HEK293 (cell line): ENCODE data around the gene CFAP299.

Experiments used
- CTCF ChIA-PET: fragments of 350-600 bp; formaldehyde crosslinking; extraction: SDS; loops from one replicate; lab custom pipeline; 2021; ENCODE audit warnings: antibody characterized with exemption; lab: Yijun Ruan, JAX
- POLR2A ChIA-PET: fragments of 300-600 bp; formaldehyde crosslinking; extraction: SDS; loops from one replicate; lab custom pipeline; 2020; ENCODE audit warnings: antibody characterized with exemption, inconsistent platforms; lab: Yijun Ruan, JAX
- H3K27ac ChIP-seq: fragments of 200-500 bp; sonication (Bioruptor generic); 2 replicates; pipeline ENCODE4 v1.5.1; 2014; ENCODE audit warnings: low read depth, low read length, control low read depth, inconsistent platforms; ENCODE audit errors: extremely low read depth
- H3K36me3 ChIP-seq, 2 experiments: fragments of 200-500 bp in 1 of 2; sonication (Bioruptor generic) in 1 of 2; 1 replicate in 1 of 2; 2 replicates in 1 of 2; pipeline ENCODE4 v1.5.1; 2014 to 2017; ENCODE audit warnings: inconsistent platforms in 2 of 2, low read length in 2 of 2; ENCODE audit not compliant: control insufficient read depth in 2 of 2, insufficient read depth in 1 of 2
- H3K4me1 ChIP-seq: fragments of 200-500 bp; sonication (Bioruptor generic); 2 replicates; pipeline ENCODE4 v1.5.1; 2014; ENCODE audit warnings: mild to moderate bottlenecking, low read length, inconsistent platforms; ENCODE audit not compliant: control insufficient read depth, insufficient read depth
- H3K4me3 ChIP-seq: 2 replicates; pipeline ENCODE4 v1.5.1; 2011; ENCODE audit warnings: low read depth, mild to moderate bottlenecking, control low read depth, low read length, moderate library complexity
- H3K9me3 ChIP-seq: fragments of 200-500 bp; sonication (Bioruptor generic); 2 replicates; pipeline ENCODE4 v1.5.1; 2014; ENCODE audit warnings: low read depth, low read length, inconsistent platforms; ENCODE audit not compliant: control insufficient read depth, insufficient read depth
- FEZF1 ChIP-seq: fragments of 450-650 bp; formaldehyde crosslinking; IDR thresholded peaks from 2 replicates; pipeline ENCODE4 v1.5.1; 2016; ENCODE audit warnings: missing biosample characterization, missing genetic modification characterization
- HOXA7 ChIP-seq: sonication (generic); formaldehyde crosslinking; IDR thresholded peaks from 2 replicates; pipeline ENCODE4 v1.8.1; 2022; ENCODE audit warnings: missing genetic modification reagents, borderline replicate concordance
- HOXD13 ChIP-seq: sonication (generic); formaldehyde crosslinking; IDR thresholded peaks from 2 replicates; pipeline ENCODE4 v1.8.0; 2022; ENCODE audit warnings: missing genetic modification reagents, borderline replicate concordance
- ZBTB20 ChIP-seq: fragments of 450-650 bp; formaldehyde crosslinking; IDR thresholded peaks from 2 replicates; pipeline ENCODE4 v1.5.1; 2016; ENCODE audit warnings: missing biosample characterization, missing genetic modification characterization
- ZBTB21 ChIP-seq: fragments of 450-650 bp; formaldehyde crosslinking; IDR thresholded peaks from 2 replicates; pipeline ENCODE4 v1.5.1; 2017; ENCODE audit warnings: missing biosample characterization, missing genetic modification characterization
- ZNF146 ChIP-seq: fragments of 450-650 bp; formaldehyde crosslinking; IDR thresholded peaks from 2 replicates; pipeline ENCODE4 v1.5.1; 2016; ENCODE audit warnings: missing biosample characterization, missing genetic modification characterization
- ZNF2 ChIP-seq: fragments of 450-650 bp; formaldehyde crosslinking; IDR thresholded peaks from 2 replicates; pipeline ENCODE4 v1.5.1; 2016; ENCODE audit warnings: missing biosample characterization, missing genetic modification characterization
- ZNF221 ChIP-seq: fragments of 450-650 bp; formaldehyde crosslinking; IDR thresholded peaks from 2 replicates; pipeline ENCODE4 v1.5.1; 2017; ENCODE audit warnings: missing biosample characterization, missing genetic modification characterization, borderline replicate concordance
- ZNF239 ChIP-seq: fragments of 450-650 bp; formaldehyde crosslinking; IDR thresholded peaks from 2 replicates; pipeline ENCODE4 v1.5.1; 2016; ENCODE audit warnings: missing biosample characterization, missing genetic modification characterization
- ZNF324 ChIP-seq: fragments of 450-650 bp; formaldehyde crosslinking; IDR thresholded peaks from 2 replicates; pipeline ENCODE4 v1.5.1; 2016; ENCODE audit warnings: missing biosample characterization, missing genetic modification characterization
- ZNF37A ChIP-seq: fragments of 450-650 bp; IDR thresholded peaks from 2 replicates; pipeline ENCODE4 v1.5.1; 2018; ENCODE audit warnings: missing biosample characterization, missing genetic modification characterization
- ZNF514 ChIP-seq: fragments of 450-650 bp; formaldehyde crosslinking; IDR thresholded peaks from 2 replicates; pipeline ENCODE4 v1.5.1; 2016; ENCODE audit warnings: missing biosample characterization, missing genetic modification characterization
- ZNF530 ChIP-seq: fragments of 450-650 bp; formaldehyde crosslinking; IDR thresholded peaks from 2 replicates; pipeline ENCODE4 v1.5.1; 2016; ENCODE audit warnings: low read depth, missing biosample characterization, missing genetic modification characterization
- ZNF610 ChIP-seq: fragments of 450-650 bp; formaldehyde crosslinking; IDR thresholded peaks from 2 replicates; pipeline ENCODE4 v1.5.1; 2016; ENCODE audit warnings: missing biosample characterization, missing genetic modification characterization, borderline replicate concordance
- ZNF629 ChIP-seq: fragments of 450-650 bp; formaldehyde crosslinking; IDR thresholded peaks from 2 replicates; pipeline ENCODE4 v1.5.1; 2017; ENCODE audit warnings: missing biosample characterization, missing genetic modification characterization
- ZNF837 ChIP-seq: fragments of 450-650 bp; formaldehyde crosslinking; IDR thresholded peaks from 2 replicates; pipeline ENCODE4 v1.5.1; 2016; ENCODE audit warnings: missing biosample characterization, missing genetic modification characterization
- TF ChIP-seq, protein P1 (sequence below): fragments of 450-650 bp; formaldehyde crosslinking; IDR thresholded peaks from 2 replicates; pipeline ENCODE4 v1.5.1; 2016; ENCODE audit warnings: missing biosample characterization, missing genetic modification characterization
- TF ChIP-seq, protein P2 (sequence below): IDR thresholded peaks from 2 replicates; pipeline ENCODE4 v1.6.1; 2011; ENCODE audit warnings: mild to moderate bottlenecking, low read depth, low read length, borderline replicate concordance
- TF ChIP-seq, protein P3 (sequence below): fragments of 450-650 bp; formaldehyde crosslinking; IDR thresholded peaks from 2 replicates; pipeline ENCODE4 v1.5.1; 2016; ENCODE audit warnings: missing biosample characterization, missing genetic modification characterization
- TF ChIP-seq, protein P4 (sequence below): fragments of 450-650 bp; formaldehyde crosslinking; IDR thresholded peaks from 2 replicates; pipeline ENCODE4 v1.5.1; 2016; ENCODE audit warnings: missing biosample characterization, missing genetic modification characterization
- TF ChIP-seq, protein P5 (sequence below): fragments of 450-650 bp; formaldehyde crosslinking; IDR thresholded peaks from 2 replicates; pipeline ENCODE4 v1.5.1; 2017; ENCODE audit warnings: missing biosample characterization, missing genetic modification characterization
- TF ChIP-seq, protein P6 (sequence below): fragments of 450-650 bp; formaldehyde crosslinking; IDR thresholded peaks from 2 replicates; pipeline ENCODE4 v1.5.1; 2016; ENCODE audit warnings: missing biosample characterization, missing genetic modification characterization

CFAP299 gene

DNA sequence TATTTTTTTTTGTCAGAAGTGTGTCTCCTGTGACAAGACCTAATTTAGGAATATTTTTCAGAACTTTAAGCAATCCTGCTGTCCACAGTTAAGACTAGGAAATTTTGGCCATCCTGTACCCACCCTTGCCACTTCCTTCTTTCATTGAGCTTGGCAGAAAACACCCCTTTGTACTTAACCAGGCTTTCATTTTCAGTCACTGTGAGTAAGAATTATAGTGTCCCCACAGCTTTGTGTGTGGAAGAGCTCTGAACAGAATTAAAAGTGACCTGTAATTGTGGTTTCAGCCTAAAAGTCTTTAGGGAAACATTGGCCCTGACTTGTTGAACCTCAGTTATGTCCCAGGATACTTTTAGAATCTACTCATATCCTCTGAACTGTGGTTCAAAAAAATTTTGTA is 541.3 kb downstream of the CFAP299 start:
- Histone ChIP-seq H3K27ac (no peak overlapping the region), H3K9me3 (no peaks in the 10 kb centered on the region; the same call in 1 of the 2 replicates), H3K4me1 (no peaks in the 10 kb centered on the region), H3K4me3 (no peak overlapping the region), H3K36me3 (no peaks in the 10 kb centered on the region)
- no peak for TF ChIP-seq ZNF629 (tag by site-specific recombination)
- no peak for TF ChIP-seq ZBTB21 (tag by site-specific recombination)
- no peak for TF ChIP-seq FEZF1
- no peak for TF ChIP-seq ZNF530 (tag by site-specific recombination)
- TF ChIP-seq ZNF514 (tag by site-specific recombination) = no peak
- TF ChIP-seq, protein P1, sequence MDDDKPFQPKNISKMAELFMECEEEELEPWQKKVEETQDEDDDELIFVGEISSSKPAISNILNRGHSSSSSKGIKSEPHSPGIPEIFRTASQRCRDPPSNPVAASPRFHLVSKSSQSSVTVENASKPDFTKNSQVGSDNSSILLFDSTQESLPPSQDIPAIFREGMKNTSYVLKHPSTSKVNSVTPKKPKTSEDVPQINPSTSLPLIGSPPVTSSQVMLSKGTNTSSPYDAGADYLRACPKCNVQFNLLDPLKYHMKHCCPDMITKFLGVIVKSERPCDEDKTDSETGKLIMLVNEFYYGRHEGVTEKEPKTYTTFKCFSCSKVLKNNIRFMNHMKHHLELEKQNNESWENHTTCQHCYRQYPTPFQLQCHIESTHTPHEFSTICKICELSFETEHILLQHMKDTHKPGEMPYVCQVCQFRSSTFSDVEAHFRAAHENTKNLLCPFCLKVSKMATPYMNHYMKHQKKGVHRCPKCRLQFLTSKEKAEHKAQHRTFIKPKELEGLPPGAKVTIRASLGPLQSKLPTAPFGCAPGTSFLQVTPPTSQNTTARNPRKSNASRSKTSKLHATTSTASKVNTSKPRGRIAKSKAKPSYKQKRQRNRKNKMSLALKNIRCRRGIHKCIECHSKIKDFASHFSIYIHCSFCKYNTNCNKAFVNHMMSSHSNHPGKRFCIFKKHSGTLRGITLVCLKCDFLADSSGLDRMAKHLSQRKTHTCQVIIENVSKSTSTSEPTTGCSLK = no peak
- TF ChIP-seq HOXA7 (CRISPR knock-in tag) = no peak
- TF ChIP-seq ZNF239 = no peak
- no peak for TF ChIP-seq ZNF2 (tag by site-specific recombination)
- TF ChIP-seq, protein P2, sequence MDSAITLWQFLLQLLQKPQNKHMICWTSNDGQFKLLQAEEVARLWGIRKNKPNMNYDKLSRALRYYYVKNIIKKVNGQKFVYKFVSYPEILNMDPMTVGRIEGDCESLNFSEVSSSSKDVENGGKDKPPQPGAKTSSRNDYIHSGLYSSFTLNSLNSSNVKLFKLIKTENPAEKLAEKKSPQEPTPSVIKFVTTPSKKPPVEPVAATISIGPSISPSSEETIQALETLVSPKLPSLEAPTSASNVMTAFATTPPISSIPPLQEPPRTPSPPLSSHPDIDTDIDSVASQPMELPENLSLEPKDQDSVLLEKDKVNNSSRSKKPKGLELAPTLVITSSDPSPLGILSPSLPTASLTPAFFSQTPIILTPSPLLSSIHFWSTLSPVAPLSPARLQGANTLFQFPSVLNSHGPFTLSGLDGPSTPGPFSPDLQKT = no peak
- TF ChIP-seq, protein P3, sequence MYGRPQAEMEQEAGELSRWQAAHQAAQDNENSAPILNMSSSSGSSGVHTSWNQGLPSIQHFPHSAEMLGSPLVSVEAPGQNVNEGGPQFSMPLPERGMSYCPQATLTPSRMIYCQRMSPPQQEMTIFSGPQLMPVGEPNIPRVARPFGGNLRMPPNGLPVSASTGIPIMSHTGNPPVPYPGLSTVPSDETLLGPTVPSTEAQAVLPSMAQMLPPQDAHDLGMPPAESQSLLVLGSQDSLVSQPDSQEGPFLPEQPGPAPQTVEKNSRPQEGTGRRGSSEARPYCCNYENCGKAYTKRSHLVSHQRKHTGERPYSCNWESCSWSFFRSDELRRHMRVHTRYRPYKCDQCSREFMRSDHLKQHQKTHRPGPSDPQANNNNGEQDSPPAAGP (tag by site-specific recombination) = no peak
- TF ChIP-seq ZNF837 (tag by site-specific recombination) = no peak
- no peak for TF ChIP-seq ZNF37A (tag by site-specific recombination)
- no peak for TF ChIP-seq ZNF221
- TF ChIP-seq ZNF146 (tag by site-specific recombination) = no peak
- TF ChIP-seq, protein P4, sequence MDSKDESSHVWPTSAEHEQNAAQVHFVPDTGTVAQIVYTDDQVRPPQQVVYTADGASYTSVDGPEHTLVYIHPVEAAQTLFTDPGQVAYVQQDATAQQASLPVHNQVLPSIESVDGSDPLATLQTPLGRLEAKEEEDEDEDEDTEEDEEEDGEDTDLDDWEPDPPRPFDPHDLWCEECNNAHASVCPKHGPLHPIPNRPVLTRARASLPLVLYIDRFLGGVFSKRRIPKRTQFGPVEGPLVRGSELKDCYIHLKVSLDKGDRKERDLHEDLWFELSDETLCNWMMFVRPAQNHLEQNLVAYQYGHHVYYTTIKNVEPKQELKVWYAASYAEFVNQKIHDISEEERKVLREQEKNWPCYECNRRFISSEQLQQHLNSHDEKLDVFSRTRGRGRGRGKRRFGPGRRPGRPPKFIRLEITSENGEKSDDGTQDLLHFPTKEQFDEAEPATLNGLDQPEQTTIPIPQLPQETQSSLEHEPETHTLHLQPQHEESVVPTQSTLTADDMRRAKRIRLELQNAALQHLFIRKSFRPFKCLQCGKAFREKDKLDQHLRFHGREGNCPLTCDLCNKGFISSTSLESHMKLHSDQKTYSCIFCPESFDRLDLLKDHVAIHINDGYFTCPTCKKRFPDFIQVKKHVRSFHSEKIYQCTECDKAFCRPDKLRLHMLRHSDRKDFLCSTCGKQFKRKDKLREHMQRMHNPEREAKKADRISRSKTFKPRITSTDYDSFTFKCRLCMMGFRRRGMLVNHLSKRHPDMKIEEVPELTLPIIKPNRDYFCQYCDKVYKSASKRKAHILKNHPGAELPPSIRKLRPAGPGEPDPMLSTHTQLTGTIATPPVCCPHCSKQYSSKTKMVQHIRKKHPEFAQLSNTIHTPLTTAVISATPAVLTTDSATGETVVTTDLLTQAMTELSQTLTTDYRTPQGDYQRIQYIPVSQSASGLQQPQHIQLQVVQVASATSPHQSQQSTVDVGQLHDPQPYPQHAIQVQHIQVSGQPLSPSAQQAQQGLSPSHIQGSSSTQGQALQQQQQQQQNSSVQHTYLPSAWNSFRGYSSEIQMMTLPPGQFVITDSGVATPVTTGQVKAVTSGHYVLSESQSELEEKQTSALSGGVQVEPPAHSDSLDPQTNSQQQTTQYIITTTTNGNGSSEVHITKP (tag by site-specific recombination) = no peak
- ChIA-PET POLR2A (no interaction called here), CTCF (interaction anchor here (0.6 to 0.7 kb wide), 2 partner anchors 59 to 176 kb away, joined by 4 read pairs; no protein-coding TSS in a partner anchor)

DNA sequence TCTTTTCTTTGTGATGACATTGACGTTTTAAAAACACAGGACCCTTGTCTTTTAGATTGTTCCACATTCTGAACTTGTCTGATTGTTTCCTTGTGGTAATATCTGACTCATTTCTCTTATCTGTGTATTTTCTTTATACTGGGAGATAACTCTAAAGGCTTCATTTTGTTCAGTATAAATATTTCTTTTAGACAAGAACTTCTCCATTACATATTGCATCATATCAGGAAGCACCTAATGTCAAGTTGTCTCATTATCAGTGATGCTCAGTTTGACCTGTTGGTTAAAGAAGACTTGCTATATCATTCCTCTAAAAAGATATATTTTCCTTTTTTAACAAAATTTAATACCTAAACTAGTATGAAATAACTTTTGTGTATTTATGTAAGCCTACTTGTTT is 542.7 kb downstream of the CFAP299 start:
- TF ChIP-seq ZNF610 (tag by site-specific recombination) (no peak), ZBTB20 (tag by site-specific recombination) (no peak), HOXA7 (CRISPR knock-in tag) (no peak), ZNF324 (tag by site-specific recombination) (no peak), HOXD13 (CRISPR knock-in tag) (no peak)
- TF ChIP-seq, protein P5, sequence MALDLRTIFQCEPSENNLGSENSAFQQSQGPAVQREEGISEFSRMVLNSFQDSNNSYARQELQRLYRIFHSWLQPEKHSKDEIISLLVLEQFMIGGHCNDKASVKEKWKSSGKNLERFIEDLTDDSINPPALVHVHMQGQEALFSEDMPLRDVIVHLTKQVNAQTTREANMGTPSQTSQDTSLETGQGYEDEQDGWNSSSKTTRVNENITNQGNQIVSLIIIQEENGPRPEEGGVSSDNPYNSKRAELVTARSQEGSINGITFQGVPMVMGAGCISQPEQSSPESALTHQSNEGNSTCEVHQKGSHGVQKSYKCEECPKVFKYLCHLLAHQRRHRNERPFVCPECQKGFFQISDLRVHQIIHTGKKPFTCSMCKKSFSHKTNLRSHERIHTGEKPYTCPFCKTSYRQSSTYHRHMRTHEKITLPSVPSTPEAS = no peak
- TF ChIP-seq, protein P6, sequence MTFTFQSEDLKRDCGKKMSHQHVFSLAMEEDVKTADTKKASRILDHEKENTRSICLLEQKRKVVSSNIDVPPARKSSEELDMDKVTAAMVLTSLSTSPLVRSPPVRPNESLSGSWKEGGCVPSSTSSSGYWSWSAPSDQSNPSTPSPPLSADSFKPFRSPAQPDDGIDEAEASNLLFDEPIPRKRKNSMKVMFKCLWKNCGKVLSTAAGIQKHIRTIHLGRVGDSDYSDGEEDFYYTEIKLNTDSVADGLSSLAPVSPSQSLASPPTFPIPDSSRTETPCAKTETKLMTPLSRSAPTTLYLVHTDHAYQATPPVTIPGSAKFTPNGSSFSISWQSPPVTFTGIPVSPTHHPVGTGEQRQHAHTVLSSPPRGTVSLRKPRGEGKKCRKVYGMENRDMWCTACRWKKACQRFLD (tag by site-specific recombination) = no peak
- TF ChIP-seq, protein P3 (tag by site-specific recombination) = no peak
- TF ChIP-seq, all 188 proteins: peak for 0
- Histone ChIP-seq H3K4me1 (no peaks in the 10 kb centered on the region), H3K4me3 (no peak overlapping the region), H3K36me3 (no peaks in the 10 kb centered on the region), H3K27ac (no peak overlapping the region), H3K9me3 (no peaks in the 10 kb centered on the region; the same call in 1 of the 2 replicates)
- POLR2A ChIA-PET = no interaction called here
- CTCF ChIA-PET = no interaction called here
